GM12892 (cell line): ENCODE data around the gene MCC.

Source experiments
- POLR2A ChIP-seq: IDR thresholded peaks from 2 replicates; pipeline ENCODE4 v1.6.1; 2011; ENCODE audit warnings: low read depth, low read length, control low read depth
- POLR2AphosphoS5 ChIP-seq: IDR thresholded peaks from 2 replicates; pipeline ENCODE4 v1.6.1; 2011; ENCODE audit warnings: low read depth, low read length, control low read depth
- TAF1 ChIP-seq: IDR thresholded peaks from 2 replicates; pipeline ENCODE4 v1.6.1; 2011; ENCODE audit warnings: low read depth, mild to moderate bottlenecking, control low read depth, low read length, borderline replicate concordance

DNA sequence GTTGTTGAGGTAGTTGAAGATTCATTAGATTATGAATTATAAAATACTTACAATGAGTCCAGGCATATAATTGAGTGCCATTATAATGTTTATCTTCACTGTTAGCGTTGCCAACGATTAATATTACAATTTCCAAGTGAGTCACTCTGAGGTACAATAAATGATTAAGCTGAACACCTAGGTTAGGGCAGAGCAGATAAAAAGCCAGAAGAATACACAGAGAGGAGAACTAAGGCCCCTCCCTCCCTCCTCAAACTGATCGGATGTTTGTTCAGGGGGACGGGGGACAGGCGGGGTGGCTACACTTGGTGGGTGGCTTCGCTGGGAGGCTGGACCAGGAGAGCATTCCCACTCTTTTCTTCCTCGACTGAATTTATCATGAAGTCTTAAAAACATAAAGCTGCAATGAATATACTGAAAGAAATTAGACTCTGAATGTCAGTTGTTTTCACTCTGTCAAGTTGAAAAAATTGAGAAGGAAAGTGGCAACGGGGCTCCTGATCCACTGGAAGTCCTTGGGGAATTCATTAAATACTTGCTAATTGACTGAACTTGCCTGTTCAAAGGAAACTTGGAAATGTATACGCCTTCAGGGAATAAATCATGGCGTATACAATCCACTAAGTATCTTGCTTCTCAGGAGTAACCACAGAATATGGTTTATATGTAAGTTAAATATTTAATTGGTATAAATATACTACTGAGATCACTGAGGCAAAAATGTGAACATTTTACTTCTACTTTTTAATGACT, 251.5 kb downstream of the MCC start:
- no peak for TF ChIP-seq POLR2A
- no peak for TF ChIP-seq TAF1
- TF ChIP-seq POLR2AphosphoS5, result no peak
